NCI-H2171 (cell line): ENCODE measurements around the gene IRS1.
A peak's percentile ranks its signal among the peaks of the same experiment; 100 is the strongest.

ENCODE experiments used
- DNase-seq: peaks from one replicate; lab custom pipeline; 2025; lab: John Stamatoyannopoulos, UW

The IRS1 gene

GRCh38 chr2:226825056-226825455 lies 25.4 kb upstream of the IRS1 start:
- DNase-seq = no peak

GRCh38 chr2:226818930-226819329 lies 19.3 kb upstream of the IRS1 start:
- no peak for DNase-seq

GRCh38 chr2:226813148-226813701 lies 13.6 kb upstream of the IRS1 start:
- no peak for DNase-seq

- no peak for DNase-seq
Observed at GRCh38 chr2:226803410-226803809, 3.8 kb upstream of the IRS1 start.

- peak; percentile 15 for DNase-seq
Observed at GRCh38 chr2:226802573-226802972, 3.0 kb upstream of the IRS1 start.

GRCh38 chr2:226800941-226801784 lies 1.5 kb upstream of the IRS1 start:
- peak; percentile 64 for DNase-seq

- DNase-seq = no peak
Observed at GRCh38 chr2:226799976-226800940, 638 bp upstream of the IRS1 start.

GRCh38 chr2:226798422-226799210 lies 1.0 kb downstream of the IRS1 start:
- DNase-seq = no peak

- DNase-seq = no peak
Observed at GRCh38 chr2:226797989-226798421, 1.6 kb downstream of the IRS1 start.

- DNase-seq = no peak
Observed at GRCh38 chr2:226797289-226797988, 2.2 kb downstream of the IRS1 start.

GRCh38 chr2:226796840-226797288 lies 2.8 kb downstream of the IRS1 start:
- DNase-seq = no peak

- DNase-seq = no peak
Observed at GRCh38 chr2:226796012-226796839, 3.4 kb downstream of the IRS1 start.

- no peak for DNase-seq
Observed at GRCh38 chr2:226795281-226796011, 4.2 kb downstream of the IRS1 start.

- DNase-seq = peak; percentile 30
Observed at GRCh38 chr2:226794751-226795171, 4.9 kb downstream of the IRS1 start.

GRCh38 chr2:226794196-226794661 lies 5.4 kb downstream of the IRS1 start:
- no peak for DNase-seq

GRCh38 chr2:226793646-226794045 lies 6.0 kb downstream of the IRS1 start:
- DNase-seq = no peak

- no peak for DNase-seq
Observed at GRCh38 chr2:226792155-226792881, 7.3 kb downstream of the IRS1 start.

- peak; percentile 71 for DNase-seq
Observed at GRCh38 chr2:226791487-226792081, 8.0 kb downstream of the IRS1 start.
